Neural cell (in vitro differentiated cells): ENCODE results near the gene SPI1.

Experiments
- EP300 ChIP-seq: fragments of 450-650 bp; conservative IDR thresholded peaks from 2 replicates; pipeline ENCODE4 v1.6.1; 2014; ENCODE audit warnings: antibody characterized with exemption, mild to moderate bottlenecking, moderate library complexity; ENCODE audit not compliant: poor library complexity, severe bottlenecking
- EZH2 ChIP-seq: fragments of 200-600, 300-800 bp; shearing (Covaris generic), sonication (generic); IDR thresholded peaks from 2 replicates; pipeline ENCODE4 v1.6.1; 2014; ENCODE audit warnings: antibody characterized with exemption, low read length, borderline replicate concordance, mild to moderate bottlenecking; ENCODE audit not compliant: insufficient read depth, poor library complexity, severe bottlenecking
- POLR2AphosphoS5 ChIP-seq: IDR thresholded peaks from 2 replicates; pipeline ENCODE4 v1.6.1; 2012
- RAD21 ChIP-seq: fragments of 450-650 bp; conservative IDR thresholded peaks from 2 replicates; pipeline ENCODE4 v1.6.1; 2014; ENCODE audit warnings: antibody characterized with exemption, mild to moderate bottlenecking, moderate library complexity
- TAF1 ChIP-seq: IDR thresholded peaks from 2 replicates; pipeline ENCODE4 v1.6.1; 2012; ENCODE audit warnings: low read depth
- TF ChIP-seq, protein P1 (sequence below): fragments of 450-650 bp; IDR thresholded peaks from 2 replicates; pipeline ENCODE4 v1.5.1; 2014; ENCODE audit warnings: antibody characterized with exemption, mild to moderate bottlenecking, moderate library complexity; ENCODE audit not compliant: poor library complexity, severe bottlenecking

DNA sequence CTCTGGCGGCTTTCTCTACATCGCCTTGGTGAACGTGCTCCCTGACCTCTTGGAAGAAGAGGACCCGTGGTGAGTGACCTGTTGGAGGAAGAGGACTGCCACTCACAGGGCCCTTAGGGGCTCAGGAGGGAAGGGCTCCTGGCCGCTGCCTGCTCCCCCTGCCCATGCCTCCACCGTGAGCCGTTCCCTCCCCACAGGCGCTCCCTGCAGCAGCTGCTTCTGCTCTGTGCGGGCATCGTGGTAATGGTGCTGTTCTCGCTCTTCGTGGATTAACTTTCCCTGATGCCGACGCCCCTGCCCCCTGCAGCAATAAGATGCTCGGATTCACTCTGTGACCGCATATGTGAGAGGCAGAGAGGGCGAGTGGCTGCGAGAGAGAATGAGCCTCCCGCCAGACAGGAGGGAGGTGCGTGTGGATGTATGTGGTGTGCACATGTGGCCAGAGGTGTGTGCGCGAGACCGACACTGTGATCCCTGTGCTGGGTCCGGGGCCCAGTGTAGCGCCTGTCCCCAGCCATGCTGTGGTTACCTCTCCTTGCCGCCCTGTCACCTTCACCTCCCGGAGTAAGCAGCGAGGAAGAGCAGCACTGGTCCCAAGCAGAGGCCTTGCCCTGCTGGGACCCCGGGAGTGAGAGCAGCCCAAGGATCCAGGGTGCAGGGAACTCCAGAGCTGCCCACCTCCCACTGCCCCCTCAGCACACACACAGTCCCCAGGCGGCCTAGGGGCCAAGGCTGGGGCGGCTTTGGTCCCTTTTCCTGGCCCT, 36.9 kb upstream of the SPI1 start:
- TF ChIP-seq EP300 (no peak), POLR2AphosphoS5 (no peak), EZH2 (no peak), TAF1 (no peak), RAD21 (no peak)
- TF ChIP-seq, protein P1, sequence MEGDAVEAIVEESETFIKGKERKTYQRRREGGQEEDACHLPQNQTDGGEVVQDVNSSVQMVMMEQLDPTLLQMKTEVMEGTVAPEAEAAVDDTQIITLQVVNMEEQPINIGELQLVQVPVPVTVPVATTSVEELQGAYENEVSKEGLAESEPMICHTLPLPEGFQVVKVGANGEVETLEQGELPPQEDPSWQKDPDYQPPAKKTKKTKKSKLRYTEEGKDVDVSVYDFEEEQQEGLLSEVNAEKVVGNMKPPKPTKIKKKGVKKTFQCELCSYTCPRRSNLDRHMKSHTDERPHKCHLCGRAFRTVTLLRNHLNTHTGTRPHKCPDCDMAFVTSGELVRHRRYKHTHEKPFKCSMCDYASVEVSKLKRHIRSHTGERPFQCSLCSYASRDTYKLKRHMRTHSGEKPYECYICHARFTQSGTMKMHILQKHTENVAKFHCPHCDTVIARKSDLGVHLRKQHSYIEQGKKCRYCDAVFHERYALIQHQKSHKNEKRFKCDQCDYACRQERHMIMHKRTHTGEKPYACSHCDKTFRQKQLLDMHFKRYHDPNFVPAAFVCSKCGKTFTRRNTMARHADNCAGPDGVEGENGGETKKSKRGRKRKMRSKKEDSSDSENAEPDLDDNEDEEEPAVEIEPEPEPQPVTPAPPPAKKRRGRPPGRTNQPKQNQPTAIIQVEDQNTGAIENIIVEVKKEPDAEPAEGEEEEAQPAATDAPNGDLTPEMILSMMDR = no peak
